Superior temporal gyrus (tissue), 1 donor: ENCODE measurements around the gene CIB1.
A peak's percentile ranks its signal among the peaks of the same experiment; 100 is the strongest.
"Not testable (repeated sequence)": the region's sequence is repeated elsewhere in the genome, so short reads cannot be mapped to it uniquely, and the experiment has no call there.

Source experiments
- DNase-seq: peaks from one replicate; pipeline ENCODE4 v3.0.0-alpha.2; 2016; ENCODE audit errors: extremely low spot score

Gene CIB1

GRCh38 chr15:90194655-90195054, 39.1 kb downstream of the CIB1 start:
- no peak for DNase-seq

- peak; percentile 68 for DNase-seq
Observed at GRCh38 chr15:90192961-90193786, 40.6 kb downstream of the CIB1 start.

- peak; percentile 89 for DNase-seq
Observed at GRCh38 chr15:90191794-90192509, 41.8 kb downstream of the CIB1 start.

GRCh38 chr15:90191344-90191687, 42.4 kb downstream of the CIB1 start:
- DNase-seq: no peak

GRCh38 chr15:90190606-90191343, 43.0 kb downstream of the CIB1 start:
- DNase-seq: no peak

GRCh38 chr15:90189781-90190467, 43.8 kb downstream of the CIB1 start:
- DNase-seq: no peak

DNA sequence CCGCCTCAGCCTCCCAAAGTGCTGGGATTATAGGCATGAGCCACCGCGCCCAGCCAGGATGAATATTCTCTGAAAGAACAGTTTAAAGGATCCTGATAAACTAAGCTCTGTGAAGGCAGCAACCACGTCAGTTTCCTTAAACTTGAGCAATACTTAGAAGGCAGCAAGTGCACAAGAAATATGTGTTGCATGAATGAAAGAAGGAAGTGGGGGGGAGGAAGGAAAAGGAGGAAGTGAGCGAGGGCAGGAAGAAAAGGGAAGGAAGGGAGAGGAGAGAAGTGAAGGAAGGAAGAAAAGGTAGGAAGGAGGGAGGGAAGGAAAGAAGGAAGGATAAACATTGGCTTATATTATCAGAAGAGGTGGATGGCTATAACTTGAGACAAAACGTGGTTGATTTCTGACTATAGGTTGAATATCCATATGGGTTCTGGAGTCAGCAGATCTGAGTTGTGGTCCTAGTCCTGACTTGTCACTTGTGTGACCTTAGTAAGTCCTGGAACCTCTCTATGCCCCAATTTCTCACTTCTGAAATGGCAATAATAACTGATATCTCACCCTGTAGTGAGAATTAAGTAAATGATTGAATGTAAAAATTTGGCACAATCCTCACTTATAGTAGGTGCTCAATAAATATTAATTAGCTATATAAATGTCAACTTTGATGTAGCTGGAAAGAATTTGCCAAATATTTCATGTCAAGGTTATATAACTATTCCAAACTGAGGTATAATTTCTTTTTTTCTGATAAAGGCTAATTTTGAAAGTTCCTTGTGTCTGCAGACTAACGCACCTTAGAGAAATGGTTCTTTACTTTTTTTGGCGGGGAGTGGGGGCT, 44.6 kb downstream of the CIB1 start:
- DNase-seq: no peak

GRCh38 chr15:90188065-90188464, 45.7 kb downstream of the CIB1 start:
- DNase-seq: not testable (repeated sequence)

DNA sequence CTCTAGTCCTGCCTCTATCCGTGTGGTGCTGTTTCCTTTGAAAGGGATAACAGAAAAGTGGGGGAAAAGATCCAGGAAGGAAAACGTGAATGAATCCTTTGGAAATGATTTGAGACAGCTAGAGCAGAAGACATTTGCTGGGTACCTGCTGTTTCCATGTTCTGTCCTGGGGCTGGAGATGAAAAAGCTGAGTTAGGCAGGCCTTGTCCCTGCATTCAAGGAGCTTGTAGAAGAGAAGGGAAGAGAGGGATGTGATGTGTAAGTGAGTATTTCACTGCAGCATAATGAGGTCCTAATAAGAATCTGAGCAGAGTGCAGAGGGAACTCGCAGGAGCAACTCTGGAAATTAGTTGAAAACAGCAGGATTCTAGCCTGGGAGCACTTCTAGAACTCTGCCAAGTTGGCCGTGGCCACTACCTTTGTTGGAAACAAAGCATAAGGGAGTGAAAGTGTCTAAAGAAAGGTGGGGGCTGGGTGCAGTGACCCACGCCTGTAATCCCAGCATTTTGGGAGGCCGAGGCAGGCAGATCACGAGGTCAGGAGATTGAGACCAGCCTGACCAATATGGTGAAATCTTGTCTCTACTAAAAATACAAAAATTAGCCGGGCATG, 46.4 kb downstream of the CIB1 start:
- peak; percentile 30 for DNase-seq

GRCh38 chr15:90184786-90185704, 48.7 kb downstream of the CIB1 start:
- peak; percentile 59 for DNase-seq

DNA sequence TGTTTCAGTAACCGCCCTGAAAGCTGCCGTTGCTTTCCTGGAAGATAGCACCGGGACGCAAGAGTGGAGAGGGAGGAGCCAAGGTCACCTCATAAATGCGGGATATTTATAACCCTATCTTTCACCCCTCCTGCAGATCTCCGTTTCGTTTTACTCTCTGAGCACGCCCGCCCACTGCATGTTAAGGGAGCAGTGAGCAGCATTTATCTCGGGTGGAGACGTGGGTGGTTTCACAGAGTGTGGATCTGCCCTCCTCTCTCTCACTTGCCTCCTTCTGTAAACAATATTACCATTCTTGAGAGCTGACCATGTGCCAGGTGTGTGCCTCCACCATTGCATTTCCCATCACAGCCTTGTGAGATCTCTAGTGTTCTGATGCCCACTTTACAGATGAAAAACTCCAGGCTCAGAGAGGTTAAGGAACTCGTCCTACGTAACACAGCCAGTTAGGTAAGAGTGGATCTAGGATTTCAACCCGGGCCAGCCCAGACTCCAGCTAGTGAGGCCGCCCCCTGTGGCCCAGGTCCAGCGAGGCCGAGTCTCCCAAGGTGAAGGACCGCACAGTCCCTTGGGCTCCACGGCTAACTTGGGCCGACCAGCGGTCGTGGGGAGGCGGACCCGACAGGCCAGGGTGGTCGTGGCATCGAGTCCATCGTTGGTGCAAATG, 49.5 kb downstream of the CIB1 start:
- DNase-seq: peak; percentile 56

- DNase-seq: no peak
Observed at GRCh38 chr15:90181776-90182175, 52.0 kb downstream of the CIB1 start.
